GM19467 (cell line): ENCODE data around the gene KCNIP4.
"Not testable (repeated sequence)": the region's sequence is repeated elsewhere in the genome, so short reads cannot be mapped to it uniquely, and the experiment has no call there.

ENCODE experiments used
- ATAC-seq: cut with Tn5 transposase; IDR thresholded peaks from one replicate; pipeline ENCODE4 v1.9.1; 2021; ENCODE audit warnings: mild to moderate bottlenecking, moderate library complexity; ENCODE audit not compliant: unreplicated experiment

Gene KCNIP4

GRCh38 chr4:20809812-20810211 is 1138.8 kb downstream of the KCNIP4 start:
- ATAC-seq: no peak

DNA sequence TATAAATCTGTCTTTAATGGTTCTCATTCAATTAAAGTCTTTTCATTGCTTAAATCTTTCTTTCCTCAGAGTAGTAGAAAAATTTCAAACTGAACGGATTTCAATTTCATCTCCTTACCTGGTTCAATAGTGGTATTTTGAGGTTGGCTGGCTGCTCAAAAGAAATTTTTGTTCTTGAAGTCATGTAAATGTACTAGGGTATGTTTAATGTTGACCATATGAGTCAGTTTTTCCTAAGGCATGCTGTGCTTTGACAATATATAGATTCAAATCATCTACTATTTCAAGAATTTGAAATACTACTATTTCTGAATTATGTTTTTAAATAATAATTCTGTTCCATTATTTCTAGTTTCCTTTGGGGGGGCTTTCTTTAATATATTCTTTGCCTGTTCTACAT is 1142.9 kb downstream of the KCNIP4 start:
- no peak for ATAC-seq

DNA sequence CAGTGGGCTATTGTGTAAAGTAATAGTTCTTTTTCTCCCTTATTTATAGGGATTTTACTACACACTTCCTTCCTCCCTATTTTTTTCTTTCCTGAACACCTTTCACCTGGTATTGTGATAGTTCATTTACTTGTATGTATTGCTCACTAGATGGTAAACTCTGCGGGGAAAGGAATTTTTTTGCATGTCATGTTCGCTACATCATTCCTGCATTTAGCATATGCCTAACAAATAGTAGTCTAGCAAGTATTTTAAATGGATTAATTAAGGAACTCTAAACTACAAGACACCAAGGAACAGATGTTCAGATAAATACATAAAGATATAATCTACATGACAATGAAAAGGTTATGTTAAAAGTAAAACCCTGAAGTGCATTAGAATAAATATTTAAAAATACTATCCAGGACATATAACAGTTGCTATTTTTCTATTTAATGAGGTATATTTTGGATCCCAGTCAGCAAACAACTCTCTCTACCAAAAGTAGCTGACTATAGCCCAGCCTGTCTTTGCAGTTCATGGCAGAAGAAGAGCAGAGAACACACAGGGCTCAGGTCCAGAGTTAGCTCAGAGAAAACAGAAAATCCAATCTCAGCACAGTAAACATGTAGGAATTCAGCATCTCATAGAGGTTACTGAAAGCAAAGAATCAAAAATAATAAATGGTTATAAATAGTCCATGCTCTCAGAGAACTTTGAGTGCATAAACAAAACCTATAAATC is 1160.5 kb downstream of the KCNIP4 start:
- no peak for ATAC-seq

DNA sequence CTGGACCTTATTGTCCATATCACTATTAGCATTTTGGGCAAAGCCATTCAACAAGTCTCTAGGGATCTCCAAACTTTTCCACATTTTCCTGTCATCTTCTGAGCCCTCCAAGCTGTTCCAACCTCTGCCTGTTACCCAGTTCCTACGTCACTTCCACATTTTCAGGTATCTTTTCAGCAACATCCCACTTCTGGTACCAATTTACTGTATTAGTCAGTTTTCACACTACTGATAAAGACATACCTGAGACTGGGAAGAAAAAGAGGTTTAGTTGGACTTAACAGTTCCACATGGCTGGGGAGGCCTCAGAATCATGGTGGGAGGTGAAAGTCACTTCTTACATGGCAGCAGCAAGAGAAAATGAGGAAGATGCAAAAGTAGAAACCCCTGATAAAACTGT is 1165.4 kb downstream of the KCNIP4 start:
- not testable (repeated sequence) for ATAC-seq

DNA sequence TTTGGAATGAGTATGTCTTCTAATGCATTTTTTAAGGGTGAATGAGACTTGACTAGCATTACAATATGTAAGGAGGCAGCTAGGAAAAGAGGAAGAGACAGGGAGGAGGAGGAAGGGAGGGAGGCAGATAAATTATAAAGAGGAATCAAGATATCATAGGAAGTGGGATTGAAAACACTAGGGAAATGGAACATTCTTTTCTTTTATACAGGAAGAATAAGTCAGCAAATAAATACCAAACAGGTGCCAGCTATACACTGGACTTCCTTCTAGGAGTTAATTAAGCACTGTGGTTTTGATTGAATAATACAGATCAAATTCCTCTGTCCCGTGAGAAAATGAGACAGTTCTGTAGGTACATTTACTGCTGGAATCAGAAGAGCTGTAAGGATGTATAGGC is 1169.7 kb downstream of the KCNIP4 start:
- no peak for ATAC-seq

- no peak for ATAC-seq
Measured at GRCh38 chr4:20773144-20773997, 1175.2 kb downstream of the KCNIP4 start.

DNA sequence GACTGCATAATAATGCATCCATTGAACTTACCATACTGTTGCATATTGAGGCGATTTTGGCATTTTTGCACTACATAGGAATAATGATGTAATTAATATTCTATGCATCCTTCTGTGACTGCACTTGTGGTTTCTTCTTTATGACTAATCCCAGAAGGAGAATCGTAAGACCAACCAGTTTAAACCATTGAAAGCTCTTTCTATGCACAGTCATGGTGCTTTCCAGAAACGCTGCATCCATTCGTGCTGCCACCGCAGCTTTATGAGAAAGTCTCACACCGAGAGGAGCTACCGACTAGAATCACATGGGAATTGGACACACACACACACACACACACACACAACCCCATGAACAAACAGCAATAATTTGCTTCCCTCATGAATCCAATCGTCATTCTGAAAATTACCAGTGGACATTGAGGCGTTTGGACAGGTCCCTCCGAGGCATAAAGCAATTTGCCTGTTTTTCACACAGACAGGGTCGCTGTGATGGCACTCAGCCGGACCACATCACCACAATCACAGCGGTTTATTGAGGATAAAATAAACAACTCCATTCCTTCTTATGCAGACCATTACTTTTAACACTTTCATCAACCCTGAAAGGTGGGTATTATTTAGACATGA is 1184.1 kb downstream of the KCNIP4 start:
- no peak for ATAC-seq

GRCh38 chr4:20761826-20762225 is 1186.7 kb downstream of the KCNIP4 start:
- ATAC-seq: no peak

DNA sequence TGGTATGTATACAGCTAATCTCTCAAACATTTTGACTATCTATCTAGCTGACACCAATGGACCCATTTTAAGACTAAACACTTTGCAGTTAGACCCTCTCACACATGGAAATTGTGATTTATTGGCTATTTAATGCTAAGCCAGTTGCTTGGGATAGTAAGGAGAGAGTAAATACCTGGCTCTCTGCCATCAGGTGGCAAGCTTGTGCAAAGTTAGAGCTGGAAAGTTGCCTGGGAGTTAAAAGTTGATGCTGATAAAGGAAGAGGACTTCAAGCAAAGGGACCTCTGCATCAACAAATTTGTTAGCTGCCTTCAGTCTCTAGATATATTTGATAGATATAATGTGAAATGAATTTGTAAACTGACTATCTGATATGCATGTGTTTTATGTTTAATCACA is 1187.2 kb downstream of the KCNIP4 start:
- no peak for ATAC-seq

DNA sequence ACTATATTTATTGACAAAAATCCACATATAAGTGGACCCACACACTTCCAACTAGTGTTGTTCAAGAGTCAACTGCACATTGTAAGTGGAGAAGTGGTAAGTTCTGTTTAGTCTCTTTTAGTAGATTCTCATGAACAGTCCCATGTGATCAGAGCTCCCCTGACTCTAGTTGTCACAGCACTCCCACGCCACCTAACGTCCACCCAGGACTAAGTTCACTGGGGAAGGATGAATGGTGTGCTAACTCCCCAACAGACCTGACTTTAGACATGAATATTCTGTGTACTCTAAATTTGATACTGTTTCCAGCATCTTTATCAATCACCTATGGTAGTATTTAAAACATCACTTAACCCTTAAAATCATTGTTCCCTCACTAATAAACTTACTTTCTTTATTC is 1188.5 kb downstream of the KCNIP4 start:
- ATAC-seq: no peak

- ATAC-seq: no peak
Measured at GRCh38 chr4:20754036-20754435, 1194.5 kb downstream of the KCNIP4 start.

DNA sequence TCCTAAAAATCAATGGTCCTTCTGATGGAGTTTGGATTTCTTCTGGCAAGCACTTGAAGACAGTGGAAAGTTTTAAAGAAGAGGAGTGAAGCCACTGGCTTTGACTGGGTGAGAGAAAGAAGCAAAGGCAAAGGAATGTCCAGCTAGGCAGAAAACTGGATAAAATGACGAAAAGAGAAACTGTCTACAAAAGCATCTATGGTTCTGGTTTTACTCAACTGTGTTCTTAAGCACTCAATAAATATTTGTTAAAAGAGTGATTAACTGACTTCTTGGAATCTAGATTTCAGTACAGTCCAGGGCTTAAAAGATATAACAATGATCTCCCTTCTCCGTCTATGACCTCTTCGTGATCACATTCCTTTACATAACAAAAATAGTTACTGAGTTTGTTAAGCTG is 1195.9 kb downstream of the KCNIP4 start:
- ATAC-seq: no peak

- ATAC-seq: not testable (repeated sequence)
Measured at GRCh38 chr4:20746000-20746399, 1202.6 kb downstream of the KCNIP4 start.

GRCh38 chr4:20735931-20736330 is 1212.6 kb downstream of the KCNIP4 start:
- no peak for ATAC-seq

DNA sequence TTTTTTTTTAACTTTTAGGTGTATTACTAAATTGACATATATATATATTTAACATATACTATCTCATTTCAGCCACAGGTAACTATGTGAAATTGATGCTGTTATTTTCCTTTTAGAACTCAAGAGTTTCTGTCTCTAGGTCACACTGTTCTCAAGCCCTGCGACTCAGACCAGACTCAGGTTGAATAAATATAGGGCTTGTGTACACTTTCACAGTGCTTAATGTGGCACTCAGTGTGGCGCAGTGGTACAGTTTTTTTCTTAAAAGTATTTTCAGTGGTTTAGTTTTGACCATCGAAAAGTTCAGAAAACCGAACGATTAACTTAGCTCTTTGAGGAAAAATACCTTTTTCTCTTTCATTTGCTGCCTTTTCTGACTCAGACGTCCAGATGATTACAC is 1223.7 kb downstream of the KCNIP4 start:
- ATAC-seq: peak; percentile 92

DNA sequence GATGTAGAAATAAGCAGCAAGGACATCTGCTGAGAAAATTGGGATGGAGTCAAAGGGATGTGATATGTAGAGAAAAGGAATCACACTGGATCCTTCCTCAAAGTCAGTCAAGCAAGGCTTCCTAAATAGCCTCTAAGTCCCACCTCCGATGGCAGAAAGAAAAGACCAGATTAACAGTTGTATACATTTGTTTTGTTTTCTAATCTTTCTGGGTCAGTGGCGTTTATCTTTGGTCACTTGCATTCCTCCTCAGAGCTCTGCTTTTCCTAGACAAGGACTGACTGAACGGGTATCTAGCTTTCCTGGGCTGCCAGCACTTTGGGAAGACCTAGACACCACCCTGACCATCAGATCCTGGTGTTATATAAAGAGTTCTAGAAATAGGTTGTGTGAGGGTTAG is 1225.1 kb downstream of the KCNIP4 start:
- no peak for ATAC-seq

DNA sequence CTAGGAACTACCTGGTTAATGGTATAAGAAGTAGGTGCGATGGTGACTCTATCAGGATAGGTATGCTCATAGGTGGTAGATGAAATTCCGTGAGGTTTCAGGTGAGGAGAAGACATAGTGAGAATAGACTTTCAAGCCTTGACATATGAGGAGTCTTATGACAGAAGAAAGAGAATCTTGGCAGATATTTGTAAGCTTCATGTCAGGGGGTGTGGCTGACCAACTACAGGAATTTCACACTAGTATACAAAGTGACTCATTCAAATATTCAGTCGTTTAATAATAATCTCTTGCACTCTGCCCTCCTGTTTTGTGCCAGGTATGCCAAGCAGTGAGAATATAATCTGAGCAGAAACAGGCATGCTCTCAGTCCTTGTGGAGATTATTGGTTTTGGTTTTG is 1225.6 kb downstream of the KCNIP4 start:
- ATAC-seq: no peak

DNA sequence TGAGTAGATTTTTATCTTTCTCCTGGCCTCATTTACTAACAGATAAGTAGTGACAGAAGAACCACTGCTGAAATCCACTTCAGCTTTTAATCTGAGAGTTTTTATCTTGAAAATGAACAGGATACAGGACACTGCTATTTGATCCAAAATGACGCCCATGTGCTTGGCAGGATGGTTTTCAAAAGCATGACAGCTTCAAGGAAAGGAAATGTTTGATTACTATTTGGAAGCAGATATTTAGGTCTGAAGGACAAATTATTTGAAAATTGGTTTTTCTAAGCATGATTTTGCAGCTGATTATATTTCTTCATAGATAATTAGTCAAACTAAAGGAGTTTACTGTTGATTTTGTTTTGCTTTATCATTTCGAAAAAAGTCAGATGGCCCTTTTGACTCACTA is 1237.2 kb downstream of the KCNIP4 start:
- ATAC-seq: no peak

GRCh38 chr4:20700007-20700761 is 1248.4 kb downstream of the KCNIP4 start, which contains the start of gene PACRGL:
Gene PACRGL, plus strand, starts transcription at chr4:20700458. Its CDS starts 4,024 bp downstream, at chr4:20704482.
- peak; percentile 100 for ATAC-seq

DNA sequence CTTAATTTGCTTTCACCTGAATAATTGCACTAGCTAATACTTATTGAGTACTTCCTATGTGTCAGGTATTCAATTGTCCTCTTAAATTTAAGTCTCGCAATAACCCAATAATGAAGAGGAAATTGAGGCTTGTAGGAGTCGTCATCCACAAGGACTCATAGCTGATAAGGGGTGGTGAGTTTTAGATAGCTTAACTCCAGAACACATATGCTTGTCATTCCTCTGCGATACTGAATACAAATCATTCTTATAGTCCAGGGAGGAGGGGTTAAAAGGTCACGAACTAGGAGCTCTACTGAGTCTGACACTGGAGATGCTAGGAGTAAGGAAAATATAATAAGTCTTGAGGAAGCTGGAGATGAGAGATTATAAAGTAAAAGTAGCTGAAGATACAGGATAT is 1249.8 kb downstream of the KCNIP4 start:
- no peak for ATAC-seq

DNA sequence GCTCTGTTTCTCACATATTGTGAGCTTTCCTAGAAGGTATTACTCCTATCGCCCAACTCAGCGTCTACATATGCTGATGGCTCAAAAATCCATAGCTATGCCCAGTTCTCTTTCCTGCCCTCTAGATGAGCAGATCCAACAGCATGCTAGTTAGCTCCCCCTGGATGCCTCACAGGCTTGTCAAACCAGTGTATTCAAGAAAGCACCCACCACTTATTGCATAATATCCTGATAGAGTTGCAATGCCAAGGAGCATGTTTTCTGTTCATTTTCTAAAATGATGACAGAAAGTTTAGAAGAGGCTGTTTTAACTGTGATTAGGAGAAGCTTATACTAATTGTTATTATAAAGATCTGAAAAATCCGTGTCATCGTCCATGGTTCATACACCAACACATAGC is 1250.2 kb downstream of the KCNIP4 start:
- no peak for ATAC-seq
